HEK293 (cell line): ENCODE results near the gene CDC73.

Source experiments
- CTCF ChIA-PET: fragments of 350-600 bp; formaldehyde crosslinking; extraction: SDS; loops from one replicate; lab custom pipeline; 2021; ENCODE audit warnings: antibody characterized with exemption; lab: Yijun Ruan, JAX
- POLR2A ChIA-PET: fragments of 300-600 bp; formaldehyde crosslinking; extraction: SDS; loops from one replicate; lab custom pipeline; 2020; ENCODE audit warnings: antibody characterized with exemption, inconsistent platforms; lab: Yijun Ruan, JAX
- H3K27ac ChIP-seq: fragments of 200-500 bp; sonication (Bioruptor generic); 2 replicates; pipeline ENCODE4 v1.5.1; 2014; ENCODE audit warnings: low read depth, low read length, control low read depth, inconsistent platforms; ENCODE audit errors: extremely low read depth
- H3K36me3 ChIP-seq, 2 experiments: fragments of 200-500 bp in 1 of 2; sonication (Bioruptor generic) in 1 of 2; 1 replicate in 1 of 2; 2 replicates in 1 of 2; pipeline ENCODE4 v1.5.1; 2014 to 2017; ENCODE audit warnings: inconsistent platforms in 2 of 2, low read length in 2 of 2; ENCODE audit not compliant: control insufficient read depth in 2 of 2, insufficient read depth in 1 of 2
- H3K4me1 ChIP-seq: fragments of 200-500 bp; sonication (Bioruptor generic); 2 replicates; pipeline ENCODE4 v1.5.1; 2014; ENCODE audit warnings: mild to moderate bottlenecking, low read length, inconsistent platforms; ENCODE audit not compliant: control insufficient read depth, insufficient read depth
- H3K4me3 ChIP-seq: 2 replicates; pipeline ENCODE4 v1.5.1; 2011; ENCODE audit warnings: low read depth, mild to moderate bottlenecking, control low read depth, low read length, moderate library complexity
- H3K9me3 ChIP-seq: fragments of 200-500 bp; sonication (Bioruptor generic); 2 replicates; pipeline ENCODE4 v1.5.1; 2014; ENCODE audit warnings: low read depth, low read length, inconsistent platforms; ENCODE audit not compliant: control insufficient read depth, insufficient read depth
- PRDM1 ChIP-seq: fragments of 450-650 bp; formaldehyde crosslinking; IDR thresholded peaks from 2 replicates; pipeline ENCODE4; 2016; ENCODE audit warnings: missing biosample characterization, missing genetic modification characterization
- REPIN1 ChIP-seq: fragments of 450-650 bp; formaldehyde crosslinking; IDR thresholded peaks from 2 replicates; pipeline ENCODE4 v1.5.1; 2017; ENCODE audit warnings: missing biosample characterization, missing genetic modification characterization, low read depth
- SETDB1 ChIP-seq: IDR thresholded peaks from one replicate; pipeline ENCODE4 v1.6.1; 2017; ENCODE audit warnings: mild to moderate bottlenecking, low read length, moderate library complexity, mixed read lengths; ENCODE audit not compliant: insufficient read length
- YY1 ChIP-seq: fragments of 450-650 bp; formaldehyde crosslinking; IDR thresholded peaks from 2 replicates; pipeline ENCODE4 v1.5.1; 2018; ENCODE audit warnings: missing biosample characterization, missing genetic modification characterization
- ZNF138 ChIP-seq: fragments of 450-650 bp; formaldehyde crosslinking; IDR thresholded peaks from 2 replicates; pipeline ENCODE4 v1.5.1; 2016; ENCODE audit warnings: missing biosample characterization, missing genetic modification characterization, borderline replicate concordance
- ZNF223 ChIP-seq: fragments of 450-650 bp; formaldehyde crosslinking; IDR thresholded peaks from 2 replicates; pipeline ENCODE4 v1.5.1; 2016; ENCODE audit warnings: missing biosample characterization, missing genetic modification characterization
- ZNF24 ChIP-seq: fragments of 450-650 bp; formaldehyde crosslinking; IDR thresholded peaks from 2 replicates; pipeline ENCODE4 v1.5.1; 2016; ENCODE audit warnings: missing biosample characterization, missing genetic modification characterization
- ZNF571 ChIP-seq: fragments of 450-650 bp; formaldehyde crosslinking; IDR thresholded peaks from 2 replicates; pipeline ENCODE4 v1.5.0; 2017; ENCODE audit warnings: missing biosample characterization, missing genetic modification characterization
- ZNF654 ChIP-seq: fragments of 450-650 bp; formaldehyde crosslinking; IDR thresholded peaks from 2 replicates; pipeline ENCODE4 v1.5.1; 2016; ENCODE audit warnings: low read depth, missing biosample characterization, missing genetic modification characterization
- ZNF658 ChIP-seq: fragments of 450-650 bp; formaldehyde crosslinking; IDR thresholded peaks from 2 replicates; pipeline ENCODE4; 2016; ENCODE audit warnings: missing biosample characterization, missing genetic modification characterization
- ZNF660 ChIP-seq: fragments of 450-650 bp; IDR thresholded peaks from 2 replicates; pipeline ENCODE4 v1.5.1; 2018; ENCODE audit warnings: missing biosample characterization, mild to moderate bottlenecking, missing genetic modification characterization
- ZNF701 ChIP-seq: fragments of 450-650 bp; formaldehyde crosslinking; IDR thresholded peaks from 2 replicates; pipeline ENCODE4 v1.5.1; 2016; ENCODE audit warnings: missing biosample characterization, missing genetic modification characterization
- ZSCAN16 ChIP-seq: fragments of 450-650 bp; formaldehyde crosslinking; IDR thresholded peaks from 2 replicates; pipeline ENCODE4 v1.5.1; 2016; ENCODE audit warnings: missing biosample characterization, missing genetic modification characterization
- ZXDB ChIP-seq: fragments of 450-650 bp; formaldehyde crosslinking; IDR thresholded peaks from 2 replicates; pipeline ENCODE4 v1.5.1; 2016; ENCODE audit warnings: missing biosample characterization, missing genetic modification characterization
- TF ChIP-seq, protein P1 (sequence below): fragments of 450-650 bp; formaldehyde crosslinking; IDR thresholded peaks from 2 replicates; pipeline ENCODE4 v1.5.1; 2016; ENCODE audit warnings: missing biosample characterization, missing genetic modification characterization
- TF ChIP-seq, protein P2 (sequence below): fragments of 450-650 bp; formaldehyde crosslinking; IDR thresholded peaks from 2 replicates; pipeline ENCODE4 v1.5.1; 2016; ENCODE audit warnings: missing biosample characterization, missing genetic modification characterization
- TF ChIP-seq, protein P3 (sequence below): fragments of 450-650 bp; formaldehyde crosslinking; IDR thresholded peaks from 2 replicates; pipeline ENCODE4 v1.5.1; 2016; ENCODE audit warnings: missing biosample characterization, missing genetic modification characterization
- TF ChIP-seq, protein P4 (sequence below): IDR thresholded peaks from 2 replicates; pipeline ENCODE4 v1.6.1; 2011; ENCODE audit warnings: mild to moderate bottlenecking, low read depth, low read length, borderline replicate concordance

The CDC73 gene

DNA sequence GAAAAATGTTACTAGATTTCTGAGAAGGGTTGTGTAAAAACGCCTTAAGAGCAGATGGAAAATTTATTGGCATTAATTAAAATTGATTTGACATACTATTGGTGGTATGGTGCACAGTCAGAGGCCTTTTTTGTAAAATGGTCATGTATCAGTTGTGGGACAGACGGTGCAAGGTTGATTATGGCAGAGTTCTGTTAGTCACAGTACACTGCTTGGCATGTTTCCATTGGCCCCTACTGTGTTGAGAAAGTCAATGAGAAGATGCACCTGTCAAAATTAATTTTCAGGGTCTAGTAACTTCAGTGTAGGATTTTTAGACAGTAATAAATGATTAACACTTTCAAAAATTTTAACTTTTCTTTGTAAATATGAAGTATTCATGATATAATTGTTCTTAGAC, 60.2 kb downstream of the CDC73 start:
- Histone ChIP-seq H3K9me3 (no peaks in the 10 kb centered on the region), H3K4me3 (no peak overlapping the region), H3K4me1 (peaks cover 5% of the 10 kb centered on the region; the same call in 1 of the 2 replicates), H3K36me3 (no peaks in the 10 kb centered on the region), H3K27ac (no peak overlapping the region)
- POLR2A ChIA-PET = no interaction called here
- TF ChIP-seq ZNF24 (tag by site-specific recombination) (no peak), ZNF571 (tag by site-specific recombination) (no peak)
- CTCF ChIA-PET = interaction anchor here (0.6 to 0.7 kb wide), 2 partner anchors 9 to 32 kb away, joined by 3 to 4 read pairs; no protein-coding TSS in a partner anchor

DNA sequence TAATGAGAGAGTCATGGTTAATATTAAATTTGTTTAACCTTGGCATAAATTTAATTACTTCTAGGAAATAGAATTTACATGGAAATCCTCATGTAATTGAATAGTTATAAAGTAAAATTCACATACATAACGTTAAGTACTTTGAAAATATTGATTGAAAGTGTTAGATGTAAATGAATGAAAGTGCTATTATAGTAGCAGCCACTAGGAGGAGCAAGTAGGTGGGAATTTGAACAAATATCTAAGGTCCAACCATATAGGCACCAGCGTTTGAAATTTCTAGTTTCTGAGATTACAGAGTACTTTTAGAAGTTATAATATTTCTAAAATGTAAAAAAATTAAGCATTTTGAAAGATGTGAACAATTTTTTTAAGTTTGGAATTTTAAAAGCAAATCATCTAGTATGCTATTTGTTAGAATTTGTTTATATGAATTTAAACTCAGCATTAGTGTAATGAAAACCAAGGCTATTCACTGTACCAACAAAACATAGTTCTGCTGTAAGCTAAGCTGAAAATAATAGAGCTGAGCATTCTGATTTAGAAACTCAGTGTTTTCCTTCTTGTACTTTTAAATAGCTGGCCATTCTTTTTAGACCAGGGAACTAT, 61.3 kb downstream of the CDC73 start:
- no peaks in the 10 kb centered on the region for H3K36me3 ChIP-seq
- H3K4me1 ChIP-seq = peaks cover 13% of the 10 kb centered on the region; the same call in 1 of the 2 replicates
- H3K27ac ChIP-seq = no peak overlapping the region
- no peaks in the 10 kb centered on the region for H3K9me3 ChIP-seq
- ChIA-PET POLR2A (no interaction called here), CTCF (interaction anchor here (0.5 to 1.2 kb wide), 3 partner anchors 14 to 188 kb away, joined by 3 read pairs; no protein-coding TSS in a partner anchor)
- no peak overlapping the region for H3K4me3 ChIP-seq
- TF ChIP-seq YY1 (tag by site-specific recombination) = no peak
- TF ChIP-seq, protein P1, sequence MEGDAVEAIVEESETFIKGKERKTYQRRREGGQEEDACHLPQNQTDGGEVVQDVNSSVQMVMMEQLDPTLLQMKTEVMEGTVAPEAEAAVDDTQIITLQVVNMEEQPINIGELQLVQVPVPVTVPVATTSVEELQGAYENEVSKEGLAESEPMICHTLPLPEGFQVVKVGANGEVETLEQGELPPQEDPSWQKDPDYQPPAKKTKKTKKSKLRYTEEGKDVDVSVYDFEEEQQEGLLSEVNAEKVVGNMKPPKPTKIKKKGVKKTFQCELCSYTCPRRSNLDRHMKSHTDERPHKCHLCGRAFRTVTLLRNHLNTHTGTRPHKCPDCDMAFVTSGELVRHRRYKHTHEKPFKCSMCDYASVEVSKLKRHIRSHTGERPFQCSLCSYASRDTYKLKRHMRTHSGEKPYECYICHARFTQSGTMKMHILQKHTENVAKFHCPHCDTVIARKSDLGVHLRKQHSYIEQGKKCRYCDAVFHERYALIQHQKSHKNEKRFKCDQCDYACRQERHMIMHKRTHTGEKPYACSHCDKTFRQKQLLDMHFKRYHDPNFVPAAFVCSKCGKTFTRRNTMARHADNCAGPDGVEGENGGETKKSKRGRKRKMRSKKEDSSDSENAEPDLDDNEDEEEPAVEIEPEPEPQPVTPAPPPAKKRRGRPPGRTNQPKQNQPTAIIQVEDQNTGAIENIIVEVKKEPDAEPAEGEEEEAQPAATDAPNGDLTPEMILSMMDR (tag by site-specific recombination) = 0 out of 2 replicates have a peak, but pooled peaks have one; percentile 16
- TF ChIP-seq, protein P2, sequence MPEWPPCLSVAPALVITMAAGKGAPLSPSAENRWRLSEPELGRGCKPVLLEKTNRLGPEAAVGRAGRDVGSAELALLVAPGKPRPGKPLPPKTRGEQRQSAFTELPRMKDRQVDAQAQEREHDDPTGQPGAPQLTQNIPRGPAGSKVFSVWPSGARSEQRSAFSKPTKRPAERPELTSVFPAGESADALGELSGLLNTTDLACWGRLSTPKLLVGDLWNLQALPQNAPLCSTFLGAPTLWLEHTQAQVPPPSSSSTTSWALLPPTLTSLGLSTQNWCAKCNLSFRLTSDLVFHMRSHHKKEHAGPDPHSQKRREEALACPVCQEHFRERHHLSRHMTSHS (tag by site-specific recombination) = no peak
- no peak for TF ChIP-seq ZSCAN16 (tag by site-specific recombination)
- no peak for TF ChIP-seq ZNF701 (tag by site-specific recombination)
- TF ChIP-seq SETDB1 = no peak
- no peak for TF ChIP-seq ZXDB (tag by site-specific recombination)
- no peak for TF ChIP-seq ZNF138 (tag by site-specific recombination)
- no peak for TF ChIP-seq REPIN1 (tag by site-specific recombination)
- TF ChIP-seq ZNF658 = no peak
- peak; percentile 49; the same call in 1 of the 2 replicates for TF ChIP-seq ZNF660 (tag by site-specific recombination)
- TF ChIP-seq PRDM1 (tag by site-specific recombination) = peak; percentile 78
- TF ChIP-seq, protein P3, sequence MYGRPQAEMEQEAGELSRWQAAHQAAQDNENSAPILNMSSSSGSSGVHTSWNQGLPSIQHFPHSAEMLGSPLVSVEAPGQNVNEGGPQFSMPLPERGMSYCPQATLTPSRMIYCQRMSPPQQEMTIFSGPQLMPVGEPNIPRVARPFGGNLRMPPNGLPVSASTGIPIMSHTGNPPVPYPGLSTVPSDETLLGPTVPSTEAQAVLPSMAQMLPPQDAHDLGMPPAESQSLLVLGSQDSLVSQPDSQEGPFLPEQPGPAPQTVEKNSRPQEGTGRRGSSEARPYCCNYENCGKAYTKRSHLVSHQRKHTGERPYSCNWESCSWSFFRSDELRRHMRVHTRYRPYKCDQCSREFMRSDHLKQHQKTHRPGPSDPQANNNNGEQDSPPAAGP = no peak
- peak; percentile 52 for TF ChIP-seq ZNF654 (tag by site-specific recombination)
- no peak for TF ChIP-seq ZNF223 (tag by site-specific recombination)
- TF ChIP-seq, protein P4, sequence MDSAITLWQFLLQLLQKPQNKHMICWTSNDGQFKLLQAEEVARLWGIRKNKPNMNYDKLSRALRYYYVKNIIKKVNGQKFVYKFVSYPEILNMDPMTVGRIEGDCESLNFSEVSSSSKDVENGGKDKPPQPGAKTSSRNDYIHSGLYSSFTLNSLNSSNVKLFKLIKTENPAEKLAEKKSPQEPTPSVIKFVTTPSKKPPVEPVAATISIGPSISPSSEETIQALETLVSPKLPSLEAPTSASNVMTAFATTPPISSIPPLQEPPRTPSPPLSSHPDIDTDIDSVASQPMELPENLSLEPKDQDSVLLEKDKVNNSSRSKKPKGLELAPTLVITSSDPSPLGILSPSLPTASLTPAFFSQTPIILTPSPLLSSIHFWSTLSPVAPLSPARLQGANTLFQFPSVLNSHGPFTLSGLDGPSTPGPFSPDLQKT = no peak
